HG03159 (cell line): ENCODE measurements around the gene IHH.

ENCODE experiments used
- ATAC-seq: cut with Tn5 transposase; IDR thresholded peaks from one replicate; pipeline ENCODE4 v1.9.1; 2021; ENCODE audit warnings: mild to moderate bottlenecking, moderate library complexity; ENCODE audit not compliant: unreplicated experiment

The IHH gene

GRCh38 chr2:219020604-219021365 lies 39.9 kb downstream of the IHH start:
- no peak for ATAC-seq

GRCh38 chr2:219019436-219019835 lies 41.3 kb downstream of the IHH start:
- no peak for ATAC-seq

GRCh38 chr2:219018726-219019125 lies 42.0 kb downstream of the IHH start:
- ATAC-seq = no peak

GRCh38 chr2:219018286-219018685 lies 42.4 kb downstream of the IHH start:
- ATAC-seq = no peak

- ATAC-seq = no peak
Observed at GRCh38 chr2:219017201-219017931, 43.4 kb downstream of the IHH start.

- no peak for ATAC-seq
Observed at GRCh38 chr2:219016721-219017120, 44.0 kb downstream of the IHH start.

GRCh38 chr2:219010873-219011272 lies 49.8 kb downstream of the IHH start:
- ATAC-seq = no peak

GRCh38 chr2:219010162-219010756 lies 50.5 kb downstream of the IHH start:
- ATAC-seq = no peak

GRCh38 chr2:219009294-219009693 lies 51.4 kb downstream of the IHH start:
- no peak for ATAC-seq
